Measurements from ENCODE around the gene PHLDB2.
A peak's percentile ranks its signal among the peaks of the same experiment; 100 is the strongest.

The PHLDB2 gene

DNA sequence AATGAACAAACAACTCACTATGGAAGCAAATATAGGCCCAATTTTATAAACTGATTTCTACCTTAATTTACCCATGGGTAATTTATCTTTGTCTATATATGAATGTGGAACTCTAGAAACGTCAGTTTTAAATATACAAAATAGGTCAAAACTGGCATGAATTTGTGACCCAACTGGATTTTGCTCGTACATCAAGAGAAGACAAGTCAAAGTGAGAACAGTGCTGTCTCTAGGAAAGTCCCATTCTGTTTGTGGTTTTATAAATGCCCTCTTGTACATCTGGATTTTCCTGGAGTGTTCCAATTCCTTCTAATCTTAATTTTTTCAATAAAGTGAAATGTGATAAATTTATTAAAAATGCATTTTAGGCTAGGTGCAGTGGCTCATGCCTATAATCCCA lies 69.5 kb downstream of the PHLDB2 start:
- no peak for DNase-seq

GRCh38 chr3:111929484-111929883 lies 70.4 kb downstream of the PHLDB2 start:
- no peak for DNase-seq

DNA sequence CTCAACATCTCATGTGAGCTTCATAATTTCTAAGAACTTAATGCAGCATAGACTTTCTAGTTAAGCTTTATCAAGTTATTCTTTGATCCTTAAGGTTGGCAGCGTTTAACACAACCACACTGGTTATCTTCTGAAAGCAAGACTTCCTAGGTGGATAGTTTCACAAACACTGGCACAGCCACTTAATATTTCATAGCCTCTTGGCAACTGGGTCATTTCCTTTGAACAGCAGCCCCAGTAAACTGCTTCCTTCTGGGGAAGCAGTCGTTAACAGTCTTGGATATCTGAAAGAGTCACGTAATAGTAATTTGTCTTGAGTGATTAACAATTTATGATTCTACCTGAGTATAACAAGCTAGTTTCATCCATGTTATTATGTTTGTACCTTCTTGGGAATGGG lies 73.9 kb downstream of the PHLDB2 start:
- no peak for DNase-seq

DNA sequence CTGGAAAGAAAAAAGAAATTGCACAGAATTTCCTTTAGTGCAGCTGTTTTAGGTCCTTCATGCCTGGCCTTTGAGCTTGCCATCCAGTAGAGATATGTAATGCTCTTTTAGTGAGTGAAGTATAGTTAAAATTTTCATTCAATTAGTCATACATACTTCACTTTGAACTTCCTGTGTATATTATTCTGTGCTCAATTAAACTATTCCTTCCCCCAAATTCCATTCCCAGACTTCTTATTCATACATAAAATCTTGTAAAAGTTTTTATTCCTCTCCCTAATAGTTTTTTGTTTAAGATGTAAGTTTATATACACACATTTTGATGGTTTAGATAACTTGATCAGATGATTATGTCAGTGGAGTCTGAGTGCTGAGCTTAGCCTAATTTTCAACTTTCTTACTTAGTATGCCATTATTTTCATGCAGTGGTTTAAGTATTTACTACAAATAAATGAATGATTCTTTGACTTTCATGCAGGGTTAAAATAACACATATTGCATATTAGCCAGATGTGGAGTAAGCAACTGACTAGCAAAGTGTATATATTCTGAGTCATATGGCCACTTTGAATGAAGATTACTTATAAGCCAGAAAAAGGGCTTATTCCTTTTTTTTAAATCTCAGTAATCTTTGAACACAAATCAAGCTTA lies 77.3 kb downstream of the PHLDB2 start:
- DNase-seq = peak; percentile 86

DNA sequence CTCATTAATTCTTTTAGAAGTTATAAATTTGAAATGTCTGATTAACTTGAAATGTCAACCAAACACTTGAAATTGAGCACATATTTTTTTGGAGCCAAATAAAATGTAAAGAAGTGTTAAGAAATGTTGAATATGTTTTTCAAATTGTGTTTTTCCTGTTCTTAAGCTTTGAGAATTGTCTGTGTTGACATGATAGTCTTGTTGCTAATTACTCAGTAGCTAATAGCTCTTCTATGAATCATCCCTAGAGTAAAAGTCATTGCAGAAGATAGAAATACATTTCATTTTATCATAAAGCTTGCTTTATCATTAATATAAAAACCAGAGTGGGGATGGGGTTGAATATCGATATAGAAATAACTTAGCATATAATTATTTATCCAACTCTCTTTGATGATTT lies 77.9 kb downstream of the PHLDB2 start:
- peak; percentile 37 for DNase-seq

- no peak for DNase-seq
These were observed 78.8 kb downstream of the PHLDB2 start for GRCh38 chr3:111937871-111938270.

GRCh38 chr3:111939873-111940272 lies 80.8 kb downstream of the PHLDB2 start:
- DNase-seq = no peak

DNA sequence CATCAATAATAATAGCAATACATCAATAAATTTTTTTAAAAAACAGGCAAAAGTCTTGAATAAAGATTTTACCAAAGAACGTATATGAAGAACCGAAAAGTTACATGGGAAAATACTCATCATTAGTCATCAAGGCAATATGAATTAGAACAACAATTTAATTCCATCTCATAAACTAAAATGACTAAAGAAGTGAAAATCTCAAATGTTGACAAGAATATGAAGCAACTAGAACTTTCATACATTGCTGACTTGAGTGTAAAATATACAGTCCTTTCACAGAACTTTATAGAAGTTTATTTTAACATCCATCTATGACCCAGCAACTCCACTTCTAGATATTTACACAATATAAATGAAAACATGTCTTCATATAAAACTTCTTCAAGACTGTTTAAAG lies 84.5 kb downstream of the PHLDB2 start:
- no peak for DNase-seq

DNA sequence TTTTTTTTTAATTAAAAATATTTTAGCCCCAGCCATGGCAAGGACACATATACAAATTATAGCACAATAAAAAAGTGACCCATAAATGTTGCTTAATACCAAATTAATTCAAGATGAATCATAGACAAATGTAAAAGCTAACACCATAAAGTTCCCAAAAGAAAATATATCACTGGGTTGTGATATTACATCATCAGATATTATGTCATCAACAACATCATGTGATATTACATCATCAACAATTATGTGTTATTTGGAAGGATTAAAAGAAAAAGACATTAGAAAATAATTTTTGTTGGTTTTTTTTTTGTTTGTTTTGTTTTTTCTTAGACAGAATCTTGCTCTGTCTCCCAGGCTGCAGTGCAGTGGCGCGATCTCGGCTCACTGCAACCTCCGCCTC lies 85.3 kb downstream of the PHLDB2 start:
- peak; percentile 20 for DNase-seq

GRCh38 chr3:111947231-111947630 lies 88.2 kb downstream of the PHLDB2 start:
- DNase-seq = peak; percentile 59

DNA sequence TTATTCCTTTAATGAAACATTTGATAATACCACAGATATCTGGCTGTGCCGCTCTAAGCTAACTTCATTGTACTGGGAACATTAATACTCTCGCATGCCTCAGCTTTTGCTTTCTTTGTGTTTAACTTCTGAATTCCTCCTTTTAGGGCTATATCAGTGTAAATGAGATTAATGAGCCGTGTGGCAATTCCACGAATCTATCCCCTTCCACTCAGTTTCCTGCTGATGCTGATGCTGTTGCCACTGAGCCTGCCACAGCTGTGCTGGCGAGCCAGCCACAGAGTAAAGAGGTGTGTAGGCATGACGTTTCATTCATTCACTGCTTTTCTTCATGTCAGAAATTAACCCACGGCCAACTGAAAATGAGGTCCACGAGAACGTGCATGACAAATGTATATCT lies 89.7 kb downstream of the PHLDB2 start:
- no peak for DNase-seq

- DNase-seq = no peak
These were observed 90.6 kb downstream of the PHLDB2 start for GRCh38 chr3:111949712-111950111.

- no peak for DNase-seq
These were observed 92.0 kb downstream of the PHLDB2 start for GRCh38 chr3:111951032-111951431.

- DNase-seq = no peak
These were observed 93.0 kb downstream of the PHLDB2 start for GRCh38 chr3:111952086-111952485.

DNA sequence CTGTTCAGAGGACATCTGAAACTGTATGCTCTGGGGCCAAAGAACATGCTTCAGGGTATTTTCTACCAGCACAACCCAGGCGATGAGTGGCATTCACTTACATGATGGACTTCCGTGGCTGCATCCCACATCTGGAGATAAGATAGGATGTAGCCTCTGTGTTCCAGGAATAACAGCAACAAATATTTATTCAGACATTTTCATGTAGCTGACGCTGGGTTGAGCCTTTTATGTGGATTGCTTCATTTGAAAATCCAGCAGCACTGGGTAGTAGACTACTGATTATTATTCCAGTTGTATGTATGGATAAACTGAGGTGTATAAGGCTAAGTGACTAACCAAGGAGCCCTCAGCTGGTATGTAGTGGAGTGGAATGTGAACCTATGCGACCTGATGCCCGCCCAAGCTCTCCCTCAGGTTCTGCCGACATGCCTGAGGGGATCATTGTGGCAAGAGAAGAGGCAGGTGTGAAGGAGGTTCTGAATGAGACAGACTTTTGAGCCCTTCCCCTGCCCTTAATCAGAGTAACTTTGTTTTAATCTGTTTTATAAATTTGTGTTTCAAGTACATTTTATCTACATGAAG lies 93.9 kb downstream of the PHLDB2 start:
- no peak for DNase-seq

GRCh38 chr3:111954228-111954990 lies 95.3 kb downstream of the PHLDB2 start:
- peak; percentile 79 for DNase-seq

GRCh38 chr3:111955876-111956275 lies 96.8 kb downstream of the PHLDB2 start:
- DNase-seq = no peak

- no peak for DNase-seq
These were observed 97.4 kb downstream of the PHLDB2 start for GRCh38 chr3:111956449-111956848.

DNA sequence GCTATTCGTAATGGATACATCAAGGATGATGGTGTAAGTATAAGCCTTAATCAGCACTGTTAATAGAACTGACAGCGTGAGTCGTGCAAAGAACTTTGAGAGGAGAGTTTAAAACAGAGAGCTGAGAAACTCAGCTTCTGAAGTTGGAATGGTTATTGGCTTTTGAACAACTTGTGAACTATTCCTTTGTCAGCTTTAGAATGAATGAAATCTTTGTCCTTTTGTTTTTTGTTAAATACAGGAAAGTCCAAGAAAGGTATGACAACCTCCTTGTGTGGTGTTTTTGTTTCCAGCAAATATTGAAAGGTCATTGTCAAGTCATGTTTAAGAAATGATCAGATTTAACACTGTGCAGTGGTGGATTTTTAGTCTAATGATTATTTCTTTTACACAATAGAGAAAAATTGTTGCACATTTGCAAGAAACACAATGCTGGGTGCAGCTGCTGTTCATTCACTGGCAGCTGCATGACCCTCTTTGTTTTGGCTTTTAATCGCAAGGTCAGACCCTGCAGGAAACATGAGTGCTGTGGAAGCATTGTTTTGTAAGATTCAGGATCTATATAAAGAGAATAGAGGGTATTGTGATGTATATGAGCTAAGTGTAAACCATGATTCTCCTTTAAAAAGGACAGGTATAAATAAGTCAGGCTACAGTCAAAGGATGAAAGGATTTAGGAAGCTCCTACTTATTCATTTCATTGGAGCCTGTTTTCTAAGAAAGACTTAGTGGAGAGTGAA lies 98.1 kb downstream of the PHLDB2 start:
- no peak for DNase-seq

DNA sequence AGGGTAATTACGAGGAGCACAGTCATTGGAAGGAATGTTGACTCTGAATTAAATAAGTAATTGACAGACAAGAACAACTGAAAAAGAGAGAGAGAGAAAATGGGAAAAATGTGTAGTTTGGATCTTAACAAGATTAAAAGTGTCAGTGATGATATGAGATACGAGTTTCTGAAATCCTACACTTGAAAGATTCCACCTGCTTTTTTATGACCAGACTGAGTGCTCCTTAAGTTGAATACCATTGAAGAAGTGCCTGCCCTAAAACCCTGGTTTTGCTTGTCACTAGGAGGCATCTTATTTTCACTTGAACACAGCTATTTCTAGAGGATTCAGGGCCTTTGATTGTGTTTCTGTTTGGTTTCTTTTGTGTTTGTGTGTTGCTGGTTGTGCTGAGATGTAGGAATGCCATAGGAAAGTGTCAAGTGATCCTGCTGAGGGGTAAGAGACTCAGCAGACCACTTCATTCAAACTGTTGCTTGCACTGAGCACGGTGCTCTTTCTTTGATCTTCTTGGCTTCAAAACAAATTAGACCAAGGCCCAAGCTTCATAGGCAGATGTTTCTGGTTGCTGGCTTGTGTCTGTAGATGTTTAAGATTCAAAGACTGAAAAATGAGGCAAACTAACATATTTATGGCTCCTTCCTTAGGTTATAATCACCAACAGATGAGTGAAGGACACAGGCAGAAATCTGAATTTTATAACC lies 102.5 kb downstream of the PHLDB2 start:
- peak; percentile 32 for DNase-seq

GRCh38 chr3:111963424-111963823 lies 104.4 kb downstream of the PHLDB2 start:
- peak; percentile 70 for DNase-seq

GRCh38 chr3:111965484-111965883 lies 106.4 kb downstream of the PHLDB2 start:
- DNase-seq = no peak

- DNase-seq = no peak
These were observed 108.0 kb downstream of the PHLDB2 start for GRCh38 chr3:111967068-111967467.

Measured in fibroblast of skin of right quadriceps (primary cell).